MCF 10A (cell line): Measurements from ENCODE around the gene XYLT1. TPM values are rescaled to one million over a fixed set of nuclear protein-coding genes. Genes with fewer than 3 reads are reported as not detected.

Source experiments
- BruUV-seq: library from RNA; stranded (reverse); fragments of 400-500 nt; replicated peaks from 2 replicates; lab custom pipeline; 2021; lab: Mats Ljungman, UMichigan
- CTCF ChIA-PET: fragments of 300-600 bp; sonication (Branson Sonifier 250); formaldehyde crosslinking; extraction: SDS; loops from one replicate; lab custom pipeline; 2021; ENCODE audit warnings: antibody characterized with exemption, inconsistent platforms; lab: Yijun Ruan, JAX
- POLR2A ChIA-PET: fragments of 300-600, 350-650 bp; sonication (Branson Sonifier 250); formaldehyde crosslinking; extraction: SDS; loops from one replicate; lab custom pipeline; 2020; ENCODE audit warnings: antibody characterized with exemption, inconsistent platforms; lab: Yijun Ruan, JAX
- DNase-seq: peaks from one replicate; pipeline ENCODE4 v3.0.0-alpha.2; 2018; ENCODE audit not compliant: unreplicated experiment
- H3K27ac Mint-ChIP-seq: one replicate; pipeline ENCODE4 v1.8.0; 2022; ENCODE audit warnings: mild to moderate bottlenecking, low read depth, mixed read lengths; ENCODE audit not compliant: unreplicated experiment
- H3K27me3 Mint-ChIP-seq: one replicate; pipeline ENCODE4 v1.8.0; 2022; ENCODE audit warnings: mixed read lengths; ENCODE audit not compliant: insufficient read depth, unreplicated experiment
- H3K36me3 Mint-ChIP-seq: one replicate; pipeline ENCODE4 v1.8.0; 2022; ENCODE audit warnings: mild to moderate bottlenecking, moderate library complexity, mixed read lengths; ENCODE audit not compliant: insufficient read depth, unreplicated experiment
- H3K4me1 Mint-ChIP-seq: one replicate; pipeline ENCODE4 v1.8.0; 2022; ENCODE audit warnings: mixed read lengths; ENCODE audit not compliant: insufficient read depth, unreplicated experiment
- H3K4me3 Mint-ChIP-seq: one replicate; pipeline ENCODE4 v1.8.0; 2022; ENCODE audit warnings: mild to moderate bottlenecking, moderate library complexity, mixed read lengths; ENCODE audit not compliant: unreplicated experiment
- H3K9me3 Mint-ChIP-seq: one replicate; pipeline ENCODE4 v1.8.0; 2022; ENCODE audit warnings: mixed read lengths; ENCODE audit not compliant: unreplicated experiment
- CTCF ChIP-seq: fragments of 200-600 bp; IDR thresholded peaks from one replicate; pipeline ENCODE4 v1.8.0; 2022; ENCODE audit warnings: antibody characterized with exemption, mild to moderate bottlenecking; ENCODE audit not compliant: unreplicated experiment
- intact Hi-C: fragments of 100-400 bp; cut with micrococcal nuclease; formaldehyde crosslinking; loops from 2 replicates; pipeline ENCODE4 v1.14.1; 2022
- total RNA-seq: library from RNA; stranded (reverse); gene quantifications from 2 replicates; pipeline ENCODE4 v1.2.3, GENCODE V29; 2022

Gene XYLT1
- total RNA-seq, 1 experiment from 2014 or later = not detected

- no peaks in the 10 kb centered on the region for H3K4me1 Mint-ChIP-seq
- BruUV-seq = no TSS peak
- TF ChIP-seq CTCF = no peak
- H3K27me3 Mint-ChIP-seq = no peaks in the 10 kb centered on the region
- ChIA-PET CTCF (interaction anchor here (0.6 kb wide), 1 partner anchor 1407 kb away, joined by 4 read pairs; no protein-coding TSS in a partner anchor), POLR2A (no interaction called here)
- DNase-seq = no peak
- peaks cover 27% of the 10 kb centered on the region for H3K9me3 Mint-ChIP-seq
- H3K36me3 Mint-ChIP-seq = peaks cover under 1% of the 10 kb centered on the region
- intact Hi-C loops = no loop called here
- no peak overlapping the region for H3K4me3 Mint-ChIP-seq
- H3K27ac Mint-ChIP-seq = no peak overlapping the region
Measured at GRCh38 chr16:17278988-17279387, 191.8 kb downstream of the XYLT1 start.

GRCh38 chr16:17277981-17278381 lies 192.8 kb downstream of the XYLT1 start:
- Mint-ChIP-seq H3K27ac (no peak overlapping the region), H3K4me1 (no peaks in the 10 kb centered on the region), H3K27me3 (no peaks in the 10 kb centered on the region), H3K9me3 (peaks cover 20% of the 10 kb centered on the region), H3K36me3 (no peaks in the 10 kb centered on the region), H3K4me3 (no peak overlapping the region)
- BruUV-seq = no TSS peak
- CTCF ChIA-PET = no interaction called here
- TF ChIP-seq CTCF = no peak
- POLR2A ChIA-PET = no interaction called here
- intact Hi-C loops = no loop called here
- no peak for DNase-seq

GRCh38 chr16:17276610-17277009 lies 194.2 kb downstream of the XYLT1 start:
- ChIA-PET POLR2A (no interaction called here), CTCF (no interaction called here)
- no peak for DNase-seq
- Mint-ChIP-seq H3K36me3 (no peaks in the 10 kb centered on the region), H3K4me3 (no peak overlapping the region), H3K27me3 (no peaks in the 10 kb centered on the region), H3K4me1 (no peaks in the 10 kb centered on the region), H3K27ac (no peak overlapping the region), H3K9me3 (peaks cover 10% of the 10 kb centered on the region)
- no peak for TF ChIP-seq CTCF
- intact Hi-C loops = no loop called here
- no TSS peak for BruUV-seq

GRCh38 chr16:17276010-17276530 lies 194.7 kb downstream of the XYLT1 start:
- Mint-ChIP-seq H3K9me3 (peaks cover 16% of the 10 kb centered on the region), H3K27ac (no peak overlapping the region), H3K4me1 (no peaks in the 10 kb centered on the region), H3K27me3 (no peaks in the 10 kb centered on the region), H3K36me3 (no peaks in the 10 kb centered on the region), H3K4me3 (no peak overlapping the region)
- TF ChIP-seq CTCF = no peak
- intact Hi-C loops = no loop called here
- DNase-seq = no peak
- ChIA-PET POLR2A (no interaction called here), CTCF (no interaction called here)
- BruUV-seq = no TSS peak
